HEK293T (cell line): ENCODE data around the gene MGMT.

Experiments
- CTCF ChIA-PET: fragments of 350-600 bp; formaldehyde crosslinking; extraction: SDS; loops from one replicate; lab custom pipeline; 2021; ENCODE audit warnings: antibody characterized with exemption, inconsistent platforms; lab: Yijun Ruan, JAX
- POLR2A ChIA-PET: fragments of 350-600 bp; formaldehyde crosslinking; extraction: SDS; loops from one replicate; lab custom pipeline; 2020; ENCODE audit warnings: antibody characterized with exemption, inconsistent platforms; lab: Yijun Ruan, JAX
- DNase-seq: peaks from one replicate; pipeline ENCODE4 v3.0.0; 2012; ENCODE audit warnings: mixed read lengths; ENCODE audit errors: extremely low spot score
- ARNT ChIP-seq: fragments of 450-650 bp; IDR thresholded peaks from 2 replicates; pipeline ENCODE4 v1.6.1; 2017; ENCODE audit warnings: mild to moderate bottlenecking
- BHLHE40 ChIP-seq: fragments of 450-650 bp; IDR thresholded peaks from 2 replicates; pipeline ENCODE4 v1.6.1; 2016; ENCODE audit warnings: mild to moderate bottlenecking, moderate library complexity, borderline replicate concordance
- CTBP1 ChIP-seq: fragments of 450-650 bp; IDR thresholded peaks from 2 replicates; pipeline ENCODE4 v1.6.1; 2016; ENCODE audit warnings: borderline replicate concordance
- ELF4 ChIP-seq: fragments of 450-650 bp; IDR thresholded peaks from 2 replicates; pipeline ENCODE4 v1.6.1; 2017; ENCODE audit warnings: antibody characterized with exemption
- FOXA1 ChIP-seq: fragments of 450-650 bp; IDR thresholded peaks from 2 replicates; pipeline ENCODE4 v1.6.1; 2016; ENCODE audit warnings: mild to moderate bottlenecking
- FOXK2 ChIP-seq: fragments of 450-650 bp; IDR thresholded peaks from 2 replicates; pipeline ENCODE4 v1.6.1; 2016; ENCODE audit warnings: mild to moderate bottlenecking
- FOXM1 ChIP-seq: fragments of 450-650 bp; IDR thresholded peaks from 2 replicates; pipeline ENCODE4 v1.6.1; 2017; ENCODE audit warnings: mild to moderate bottlenecking, borderline replicate concordance
- HDGF ChIP-seq: fragments of 450-650 bp; IDR thresholded peaks from 2 replicates; pipeline ENCODE4 v1.6.1; 2017; ENCODE audit warnings: antibody characterized with exemption, borderline replicate concordance
- L3MBTL2 ChIP-seq: fragments of 450-650 bp; conservative IDR thresholded peaks from 2 replicates; pipeline ENCODE4 v1.6.1; 2016; ENCODE audit warnings: mild to moderate bottlenecking
- LEF1 ChIP-seq: fragments of 450-650 bp; IDR thresholded peaks from 2 replicates; pipeline ENCODE4 v1.6.1; 2017; ENCODE audit warnings: mild to moderate bottlenecking, borderline replicate concordance
- NFRKB ChIP-seq: fragments of 450-650 bp; IDR thresholded peaks from 2 replicates; pipeline ENCODE4 v1.6.1; 2016; ENCODE audit warnings: mild to moderate bottlenecking, moderate library complexity
- PKNOX1 ChIP-seq: fragments of 450-650 bp; IDR thresholded peaks from 2 replicates; pipeline ENCODE4 v1.6.1; 2016
- SP1 ChIP-seq: fragments of 450-650 bp; IDR thresholded peaks from 2 replicates; pipeline ENCODE4 v1.6.1; 2017
- SUZ12 ChIP-seq: fragments of 450-650 bp; IDR thresholded peaks from 2 replicates; pipeline ENCODE4 v1.6.1; 2016; ENCODE audit warnings: mild to moderate bottlenecking
- TARDBP ChIP-seq: fragments of 450-650 bp; IDR thresholded peaks from 2 replicates; pipeline ENCODE4 v1.6.1; 2016
- ZNF384 ChIP-seq: fragments of 450-650 bp; IDR thresholded peaks from 2 replicates; pipeline ENCODE4 v1.6.1; 2016

MGMT gene

DNA sequence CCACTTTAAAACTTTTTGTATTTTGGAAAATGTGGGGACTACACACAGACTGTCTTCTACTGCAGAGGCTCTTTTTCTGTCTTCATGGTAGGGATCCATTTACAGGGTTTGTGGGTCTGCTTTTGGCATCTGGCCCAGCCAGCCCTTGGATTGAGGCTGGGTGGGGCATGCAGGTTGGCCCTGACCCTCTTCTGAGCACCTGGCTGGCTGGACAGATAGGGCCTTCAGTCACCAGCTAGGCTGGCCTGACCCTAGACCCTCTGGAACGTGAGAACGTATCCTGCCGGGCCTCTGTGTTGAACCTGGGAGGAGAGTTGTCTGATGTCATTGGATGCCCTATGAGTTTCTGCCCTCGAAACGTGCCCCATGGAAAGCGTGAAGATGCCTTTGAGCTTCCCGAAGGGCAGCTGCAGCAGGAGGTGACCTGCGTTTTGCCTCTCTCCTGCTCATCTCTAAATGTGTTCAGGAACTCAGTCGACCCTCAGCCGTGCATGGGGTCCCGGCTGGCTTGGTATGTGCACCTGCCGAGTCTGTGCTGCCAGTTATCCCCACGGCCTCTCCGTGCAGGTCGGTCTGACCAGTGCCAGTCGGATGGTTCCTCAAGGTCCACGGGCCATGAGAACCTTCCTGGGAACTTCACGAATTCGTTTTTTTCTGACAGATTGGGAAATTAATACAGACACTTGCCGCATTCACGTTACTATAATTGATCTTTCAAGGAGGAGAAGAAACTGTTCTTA lies 74.9 kb downstream of the MGMT start:
- CTCF ChIA-PET: no interaction called here
- no peak for DNase-seq
- TF ChIP-seq ZNF384 (no peak), HDGF (no peak), PKNOX1 (no peak), ELF4 (no peak), ARNT (no peak), FOXK2 (no peak), NFRKB (no peak), BHLHE40 (no peak), TARDBP (no peak), SUZ12 (no peak), FOXA1 (no peak), CTBP1 (no peak), LEF1 (no peak), L3MBTL2 (no peak), FOXM1 (no peak), SP1 (no peak)
- POLR2A ChIA-PET: no interaction called here

DNA sequence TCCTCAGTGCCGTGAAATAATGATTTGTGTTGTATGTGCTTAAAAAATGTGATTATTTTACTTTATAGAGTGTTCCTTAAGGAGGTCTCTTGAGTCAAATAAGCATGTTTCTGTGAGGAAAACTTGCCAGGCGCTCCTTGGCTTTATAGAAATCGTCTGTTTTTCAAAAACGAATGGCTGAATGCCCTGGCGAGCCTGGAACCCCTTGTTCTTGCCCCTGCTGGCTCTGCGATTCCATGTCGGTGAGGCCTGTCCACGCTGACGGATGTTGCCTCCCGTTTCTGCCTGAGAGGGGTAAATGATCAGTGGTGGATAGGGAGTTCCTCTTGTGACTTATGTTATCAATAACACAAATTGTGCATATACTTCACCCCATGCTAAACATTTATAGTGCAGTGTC lies 75.5 kb downstream of the MGMT start:
- no peak for TF ChIP-seq PKNOX1
- CTCF ChIA-PET: no interaction called here

GRCh38 chr10:129544205-129545202 lies 77.5 kb downstream of the MGMT start:
- DNase-seq: no peak
- ChIA-PET POLR2A (no interaction called here), CTCF (no interaction called here)
- TF ChIP-seq ELF4: no peak
- TF ChIP-seq SUZ12: no peak
- TF ChIP-seq CTBP1: no peak
- no peak for TF ChIP-seq HDGF
- no peak for TF ChIP-seq L3MBTL2
- TF ChIP-seq PKNOX1: no peak
- TF ChIP-seq ARNT: no peak
- TF ChIP-seq FOXM1: no peak
- no peak for TF ChIP-seq FOXK2
- no peak for TF ChIP-seq LEF1
- no peak for TF ChIP-seq FOXA1
- TF ChIP-seq BHLHE40: no peak
- no peak for TF ChIP-seq TARDBP
- TF ChIP-seq SP1: no peak
- no peak for TF ChIP-seq NFRKB

More for the DNA sequence above, 75.5 kb downstream of the MGMT start:
- DNase-seq: no peak
- POLR2A ChIA-PET: no interaction called here

GRCh38 chr10:129545261-129545660 lies 78.2 kb downstream of the MGMT start:
- no peak for TF ChIP-seq SUZ12
- no peak for TF ChIP-seq FOXM1
- TF ChIP-seq L3MBTL2: no peak
- no peak for TF ChIP-seq FOXK2
- TF ChIP-seq NFRKB: no peak
- TF ChIP-seq ARNT: no peak
- no peak for TF ChIP-seq BHLHE40
- no peak for TF ChIP-seq HDGF
- TF ChIP-seq PKNOX1: no peak
- TF ChIP-seq ZNF384: no peak
- no peak for TF ChIP-seq FOXA1
- no peak for TF ChIP-seq CTBP1
- no peak for TF ChIP-seq SP1
- TF ChIP-seq ELF4: no peak
- TF ChIP-seq TARDBP: no peak
- no peak for TF ChIP-seq LEF1
- POLR2A ChIA-PET: no interaction called here
- DNase-seq: no peak
- CTCF ChIA-PET: no interaction called here

DNA sequence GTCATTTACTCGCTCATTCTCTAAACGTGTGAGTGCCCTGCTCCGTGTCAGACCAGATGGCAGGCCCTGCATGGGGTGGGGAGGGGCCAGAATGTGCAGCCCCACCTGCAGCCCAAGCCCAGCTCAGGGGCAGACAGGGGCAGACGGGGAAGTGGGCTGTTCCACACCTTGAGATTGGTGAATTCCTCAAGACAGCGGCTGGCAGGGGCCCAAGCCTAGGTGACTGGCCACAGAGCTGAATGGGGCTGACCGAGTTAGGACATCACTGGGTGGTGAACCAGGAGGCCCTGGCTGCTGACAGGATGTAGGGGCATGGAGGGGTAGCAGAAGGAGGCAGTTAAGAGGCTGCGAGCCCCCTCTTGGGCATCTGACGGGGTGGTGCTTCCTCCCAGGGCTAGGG lies 79.1 kb downstream of the MGMT start:
- CTCF ChIA-PET: no interaction called here
- TF ChIP-seq TARDBP (no peak), ARNT (no peak), CTBP1 (no peak), L3MBTL2 (no peak), FOXM1 (no peak), SP1 (no peak)

More for the DNA sequence above, 79.1 kb downstream of the MGMT start:
- POLR2A ChIA-PET: no interaction called here
- no peak for DNase-seq
